ENCODE measurements around the gene PHC2.

Gene PHC2

GRCh38 chr1:33287317-33287716, 143.6 kb downstream of the PHC2 start:
- Histone ChIP-seq H3F3A (ENCODE audit: insufficient read depth, low read length) (no peaks in the 10 kb centered on the region), H2AFZ (ENCODE audit: low read length) (no peak overlapping the region), H3K4me3 (ENCODE audit: low read length) (no peak overlapping the region), H3K9me2 (replicated peaks; ENCODE audit: insufficient read depth, low read length) (no peaks in the 10 kb centered on the region), H3K4me2 (ENCODE audit: low read depth, low read length) (no peak overlapping the region), H4K20me1 (ENCODE audit: insufficient read depth, low read length) (no peaks in the 10 kb centered on the region), H3K79me2 (ENCODE audit: low read length) (no peaks in the 10 kb centered on the region), H3K36me3 (replicated peaks; ENCODE audit: insufficient read depth, low read length) (no peaks in the 10 kb centered on the region), H3K27me3 (replicated peaks; ENCODE audit: insufficient read depth, low read length) (no peaks in the 10 kb centered on the region), H3K27ac (ENCODE audit: low read length) (no peak overlapping the region), H3K9me3 (replicated peaks; ENCODE audit: insufficient read depth, low read length) (no peaks in the 10 kb centered on the region), H3K9ac (ENCODE audit: low read length) (no peak overlapping the region), H3K4me1 (ENCODE audit: low read length) (no peaks in the 10 kb centered on the region)
- TF ChIP-seq EZH2phosphoT487 (IDR thresholded peaks at IDR 0.05; ENCODE audit: low read length) (no peak), CTCF (IDR thresholded peaks at IDR 0.05; ENCODE audit: low read length) (no peak)
- DNase-seq: no peak

- Histone ChIP-seq H3K4me2 (ENCODE audit: low read depth, low read length) (no peak overlapping the region), H3K4me3 (ENCODE audit: low read length) (no peak overlapping the region), H4K20me1 (ENCODE audit: insufficient read depth, low read length) (no peaks in the 10 kb centered on the region), H3F3A (ENCODE audit: insufficient read depth, low read length) (no peaks in the 10 kb centered on the region), H3K9me2 (replicated peaks; ENCODE audit: insufficient read depth, low read length) (no peaks in the 10 kb centered on the region), H3K79me2 (ENCODE audit: low read length) (no peaks in the 10 kb centered on the region), H3K9ac (ENCODE audit: low read length) (no peak overlapping the region), H2AFZ (ENCODE audit: low read length) (no peak overlapping the region), H3K4me1 (ENCODE audit: low read length) (no peaks in the 10 kb centered on the region), H3K27ac (ENCODE audit: low read length) (no peak overlapping the region), H3K9me3 (replicated peaks; ENCODE audit: insufficient read depth, low read length) (no peaks in the 10 kb centered on the region), H3K27me3 (replicated peaks; ENCODE audit: insufficient read depth, low read length) (no peaks in the 10 kb centered on the region), H3K36me3 (replicated peaks; ENCODE audit: insufficient read depth, low read length) (no peaks in the 10 kb centered on the region)
- no peak for DNase-seq
- TF ChIP-seq CTCF (IDR thresholded peaks at IDR 0.05; ENCODE audit: low read length) (no peak), EZH2phosphoT487 (IDR thresholded peaks at IDR 0.05; ENCODE audit: low read length) (no peak), EZH2 (optimal IDR thresholded peaks at IDR 0.05; ENCODE audit: low read depth, low read length) (no peak)
Observed at GRCh38 chr1:33286451-33287185, 144.3 kb downstream of the PHC2 start.

DNA sequence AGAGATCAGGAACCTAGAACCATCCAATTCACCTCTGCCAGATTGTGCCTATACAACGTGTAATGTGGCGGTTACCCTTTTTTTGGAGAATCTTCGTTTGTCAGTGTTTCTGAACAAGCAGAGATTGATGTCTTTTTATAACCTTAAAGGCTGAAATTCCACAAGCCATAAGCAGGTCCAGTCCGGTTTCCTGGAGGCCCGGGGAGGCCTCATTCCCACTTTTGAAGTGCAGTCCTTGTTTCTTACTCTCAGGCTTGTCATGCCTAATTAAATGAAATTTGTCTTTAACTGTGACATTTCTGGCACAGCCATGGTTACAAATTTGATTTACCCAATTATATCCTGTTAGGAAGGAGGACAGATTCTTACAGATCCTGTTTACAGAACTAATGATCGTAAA, 146.8 kb downstream of the PHC2 start:
- Histone ChIP-seq H2AFZ (ENCODE audit: low read length) (no peak overlapping the region), H3K4me1 (ENCODE audit: low read length) (no peaks in the 10 kb centered on the region), H3K27ac (ENCODE audit: low read length) (no peak overlapping the region), H3K9me2 (replicated peaks; ENCODE audit: insufficient read depth, low read length) (no peaks in the 10 kb centered on the region), H3K27me3 (replicated peaks; ENCODE audit: insufficient read depth, low read length) (no peaks in the 10 kb centered on the region), H3K9ac (ENCODE audit: low read length) (no peak overlapping the region), H3K9me3 (replicated peaks; ENCODE audit: insufficient read depth, low read length) (no peaks in the 10 kb centered on the region), H4K20me1 (ENCODE audit: insufficient read depth, low read length) (no peaks in the 10 kb centered on the region), H3K79me2 (ENCODE audit: low read length) (no peaks in the 10 kb centered on the region), H3F3A (ENCODE audit: insufficient read depth, low read length) (no peaks in the 10 kb centered on the region), H3K4me3 (ENCODE audit: low read length) (no peak overlapping the region), H3K4me2 (ENCODE audit: low read depth, low read length) (no peak overlapping the region), H3K36me3 (replicated peaks; ENCODE audit: insufficient read depth, low read length) (no peaks in the 10 kb centered on the region)
- TF ChIP-seq EZH2phosphoT487 (IDR thresholded peaks at IDR 0.05; ENCODE audit: low read length) (no peak), EZH2 (optimal IDR thresholded peaks at IDR 0.05; ENCODE audit: low read depth, low read length) (no peak), CTCF (IDR thresholded peaks at IDR 0.05; ENCODE audit: low read length) (no peak)
- no peak for DNase-seq
